ENCODE measurements around the gene DBT.
"Not testable (repeated sequence)": the region's sequence is repeated elsewhere in the genome, so short reads cannot be mapped to it uniquely, and the experiment has no call there.

- TF ChIP-seq, protein P1, sequence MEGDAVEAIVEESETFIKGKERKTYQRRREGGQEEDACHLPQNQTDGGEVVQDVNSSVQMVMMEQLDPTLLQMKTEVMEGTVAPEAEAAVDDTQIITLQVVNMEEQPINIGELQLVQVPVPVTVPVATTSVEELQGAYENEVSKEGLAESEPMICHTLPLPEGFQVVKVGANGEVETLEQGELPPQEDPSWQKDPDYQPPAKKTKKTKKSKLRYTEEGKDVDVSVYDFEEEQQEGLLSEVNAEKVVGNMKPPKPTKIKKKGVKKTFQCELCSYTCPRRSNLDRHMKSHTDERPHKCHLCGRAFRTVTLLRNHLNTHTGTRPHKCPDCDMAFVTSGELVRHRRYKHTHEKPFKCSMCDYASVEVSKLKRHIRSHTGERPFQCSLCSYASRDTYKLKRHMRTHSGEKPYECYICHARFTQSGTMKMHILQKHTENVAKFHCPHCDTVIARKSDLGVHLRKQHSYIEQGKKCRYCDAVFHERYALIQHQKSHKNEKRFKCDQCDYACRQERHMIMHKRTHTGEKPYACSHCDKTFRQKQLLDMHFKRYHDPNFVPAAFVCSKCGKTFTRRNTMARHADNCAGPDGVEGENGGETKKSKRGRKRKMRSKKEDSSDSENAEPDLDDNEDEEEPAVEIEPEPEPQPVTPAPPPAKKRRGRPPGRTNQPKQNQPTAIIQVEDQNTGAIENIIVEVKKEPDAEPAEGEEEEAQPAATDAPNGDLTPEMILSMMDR (IDR thresholded peaks at IDR 0.05; ENCODE audit: insufficient read depth, low read length), result not testable (repeated sequence)
- not testable (repeated sequence) for TF ChIP-seq POLR2AphosphoS5 (IDR thresholded peaks at IDR 0.05; ENCODE audit: low read depth); SPI1 (IDR thresholded peaks at IDR 0.05; ENCODE audit: borderline replicate concordance, low read depth)
- TF ChIP-seq, protein P2, sequence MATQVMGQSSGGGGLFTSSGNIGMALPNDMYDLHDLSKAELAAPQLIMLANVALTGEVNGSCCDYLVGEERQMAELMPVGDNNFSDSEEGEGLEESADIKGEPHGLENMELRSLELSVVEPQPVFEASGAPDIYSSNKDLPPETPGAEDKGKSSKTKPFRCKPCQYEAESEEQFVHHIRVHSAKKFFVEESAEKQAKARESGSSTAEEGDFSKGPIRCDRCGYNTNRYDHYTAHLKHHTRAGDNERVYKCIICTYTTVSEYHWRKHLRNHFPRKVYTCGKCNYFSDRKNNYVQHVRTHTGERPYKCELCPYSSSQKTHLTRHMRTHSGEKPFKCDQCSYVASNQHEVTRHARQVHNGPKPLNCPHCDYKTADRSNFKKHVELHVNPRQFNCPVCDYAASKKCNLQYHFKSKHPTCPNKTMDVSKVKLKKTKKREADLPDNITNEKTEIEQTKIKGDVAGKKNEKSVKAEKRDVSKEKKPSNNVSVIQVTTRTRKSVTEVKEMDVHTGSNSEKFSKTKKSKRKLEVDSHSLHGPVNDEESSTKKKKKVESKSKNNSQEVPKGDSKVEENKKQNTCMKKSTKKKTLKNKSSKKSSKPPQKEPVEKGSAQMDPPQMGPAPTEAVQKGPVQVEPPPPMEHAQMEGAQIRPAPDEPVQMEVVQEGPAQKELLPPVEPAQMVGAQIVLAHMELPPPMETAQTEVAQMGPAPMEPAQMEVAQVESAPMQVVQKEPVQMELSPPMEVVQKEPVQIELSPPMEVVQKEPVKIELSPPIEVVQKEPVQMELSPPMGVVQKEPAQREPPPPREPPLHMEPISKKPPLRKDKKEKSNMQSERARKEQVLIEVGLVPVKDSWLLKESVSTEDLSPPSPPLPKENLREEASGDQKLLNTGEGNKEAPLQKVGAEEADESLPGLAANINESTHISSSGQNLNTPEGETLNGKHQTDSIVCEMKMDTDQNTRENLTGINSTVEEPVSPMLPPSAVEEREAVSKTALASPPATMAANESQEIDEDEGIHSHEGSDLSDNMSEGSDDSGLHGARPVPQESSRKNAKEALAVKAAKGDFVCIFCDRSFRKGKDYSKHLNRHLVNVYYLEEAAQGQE (IDR thresholded peaks at IDR 0.05; ENCODE audit: insufficient replicate concordance, low read depth), result not testable (repeated sequence)
Measured at GRCh38 chr1:100200060-100200459, 49.6 kb downstream of the DBT start.
